ENCODE measurements around the gene SECISBP2. TPM values are rescaled to one million over a fixed set of nuclear protein-coding genes. Genes with fewer than 3 reads are reported as not detected.

Gene SECISBP2
- total RNA-seq, 4 donors from 2014 or later = 41.8 to 76.0 (median 59.8) TPM

DNA sequence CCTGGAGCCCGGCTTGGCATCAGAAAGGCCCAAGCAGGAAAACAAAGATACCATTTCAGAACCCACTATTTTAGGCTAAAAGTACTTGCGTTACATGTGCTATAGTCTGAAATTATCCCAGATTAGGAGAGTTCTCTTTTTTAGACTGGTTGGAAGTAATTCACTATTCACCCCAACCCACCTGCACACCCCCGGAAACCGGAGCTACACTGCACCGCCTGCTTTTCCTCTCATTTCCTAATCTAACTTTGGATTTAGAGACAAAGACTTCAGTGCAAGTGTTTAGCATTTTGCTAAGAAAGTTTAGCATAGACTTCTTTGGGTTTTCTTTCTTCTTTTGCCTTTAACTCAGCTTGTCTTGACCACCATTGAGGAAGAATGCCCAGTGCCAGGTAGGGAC, 79.2 kb downstream of the SECISBP2 start:
- Histone ChIP-seq H3K36me3 (no peaks in the 10 kb centered on the region), H3K4me1 (no peaks in the 10 kb centered on the region), H3K27me3 (no peaks in the 10 kb centered on the region), H3K27ac (no peak overlapping the region), H3K9me3 (no peaks in the 10 kb centered on the region), H3K4me3 (no peak overlapping the region)
- intact Hi-C loops (cut with DNase I; ENCODE audit: low total_unique reads) = no loop called here
- TF ChIP-seq, protein P1, sequence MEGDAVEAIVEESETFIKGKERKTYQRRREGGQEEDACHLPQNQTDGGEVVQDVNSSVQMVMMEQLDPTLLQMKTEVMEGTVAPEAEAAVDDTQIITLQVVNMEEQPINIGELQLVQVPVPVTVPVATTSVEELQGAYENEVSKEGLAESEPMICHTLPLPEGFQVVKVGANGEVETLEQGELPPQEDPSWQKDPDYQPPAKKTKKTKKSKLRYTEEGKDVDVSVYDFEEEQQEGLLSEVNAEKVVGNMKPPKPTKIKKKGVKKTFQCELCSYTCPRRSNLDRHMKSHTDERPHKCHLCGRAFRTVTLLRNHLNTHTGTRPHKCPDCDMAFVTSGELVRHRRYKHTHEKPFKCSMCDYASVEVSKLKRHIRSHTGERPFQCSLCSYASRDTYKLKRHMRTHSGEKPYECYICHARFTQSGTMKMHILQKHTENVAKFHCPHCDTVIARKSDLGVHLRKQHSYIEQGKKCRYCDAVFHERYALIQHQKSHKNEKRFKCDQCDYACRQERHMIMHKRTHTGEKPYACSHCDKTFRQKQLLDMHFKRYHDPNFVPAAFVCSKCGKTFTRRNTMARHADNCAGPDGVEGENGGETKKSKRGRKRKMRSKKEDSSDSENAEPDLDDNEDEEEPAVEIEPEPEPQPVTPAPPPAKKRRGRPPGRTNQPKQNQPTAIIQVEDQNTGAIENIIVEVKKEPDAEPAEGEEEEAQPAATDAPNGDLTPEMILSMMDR (IDR thresholded peaks at IDR 0.05) = no peak
- no peak for TF ChIP-seq POLR2A (IDR thresholded peaks at IDR 0.05)
- DNase-seq = no peak

DNA sequence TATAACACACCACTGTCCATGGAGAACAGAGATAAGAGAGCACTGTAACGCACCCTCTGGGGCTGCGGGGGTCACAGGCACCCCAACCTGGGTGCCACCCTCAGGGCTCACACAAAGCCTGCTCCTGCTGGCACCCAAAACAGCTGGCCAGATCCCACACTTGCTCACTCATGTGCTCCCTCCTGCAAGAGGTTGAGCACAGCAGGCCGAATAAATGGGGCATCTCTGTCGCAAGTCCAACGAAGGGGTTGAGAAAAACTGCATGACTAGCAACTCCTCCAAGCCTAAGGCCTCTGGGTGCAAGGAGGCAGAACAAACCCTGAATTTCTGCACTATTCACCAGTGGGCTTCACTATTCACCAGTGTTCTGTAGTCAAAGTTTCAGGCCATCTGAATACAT, 80.3 kb downstream of the SECISBP2 start:
- no peaks in the 10 kb centered on the region for H3K9me3 ChIP-seq
- H3K36me3 ChIP-seq = no peaks in the 10 kb centered on the region
- intact Hi-C loops (cut with DNase I; ENCODE audit: low total_unique reads) = no loop called here
- no peak for DNase-seq
- H3K27ac ChIP-seq = no peak overlapping the region
- TF ChIP-seq, protein P1 (IDR thresholded peaks at IDR 0.05) = no peak
- no peak for TF ChIP-seq POLR2A (IDR thresholded peaks at IDR 0.05)
- no peak overlapping the region for H3K4me3 ChIP-seq
- H3K4me1 ChIP-seq = no peaks in the 10 kb centered on the region
- H3K27me3 ChIP-seq = no peaks in the 10 kb centered on the region

DNA sequence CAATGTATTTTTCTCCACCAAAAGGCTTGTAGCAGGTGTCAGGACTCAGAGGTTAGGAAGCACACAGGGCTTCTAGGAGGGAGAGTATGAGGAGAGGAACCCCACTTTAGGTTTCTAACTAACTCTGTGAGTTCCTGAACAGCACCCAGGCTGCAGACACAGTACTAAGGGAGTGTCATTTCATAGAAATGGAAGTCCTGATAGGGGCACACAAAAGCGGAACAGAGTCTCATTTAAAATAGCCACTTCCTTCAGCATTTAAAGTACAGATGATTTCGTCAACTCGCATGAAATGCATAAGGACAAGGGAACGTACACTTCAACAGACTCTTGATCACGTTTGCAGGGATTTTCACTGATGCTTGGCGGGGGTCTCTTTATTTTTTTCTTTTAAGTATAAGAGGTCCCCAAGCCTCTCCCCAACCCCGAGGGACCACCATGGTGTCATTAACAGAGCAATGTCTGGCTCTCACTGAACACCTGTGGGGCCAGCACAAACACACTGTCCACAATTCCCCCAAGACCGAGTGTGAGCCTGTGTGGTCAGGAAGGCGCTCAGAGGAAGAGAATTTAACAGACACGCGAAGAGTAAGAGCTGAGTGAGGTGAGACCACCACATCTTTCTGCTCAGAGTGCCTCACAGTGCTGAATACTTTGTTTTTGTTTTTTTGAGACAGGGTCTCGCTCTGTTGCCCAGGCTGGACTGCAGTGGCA, 82.3 kb downstream of the SECISBP2 start:
- Histone ChIP-seq H3K27me3 (no peaks in the 10 kb centered on the region), H3K4me3 (no peak overlapping the region), H3K36me3 (no peaks in the 10 kb centered on the region), H3K4me1 (no peaks in the 10 kb centered on the region), H3K9me3 (no peaks in the 10 kb centered on the region), H3K27ac (no peak overlapping the region)
- DNase-seq = no peak
- intact Hi-C loops (cut with DNase I; ENCODE audit: low total_unique reads) = no loop called here
- TF ChIP-seq, protein P1 (IDR thresholded peaks at IDR 0.05) = no peak
- no peak for TF ChIP-seq POLR2A (IDR thresholded peaks at IDR 0.05)

DNA sequence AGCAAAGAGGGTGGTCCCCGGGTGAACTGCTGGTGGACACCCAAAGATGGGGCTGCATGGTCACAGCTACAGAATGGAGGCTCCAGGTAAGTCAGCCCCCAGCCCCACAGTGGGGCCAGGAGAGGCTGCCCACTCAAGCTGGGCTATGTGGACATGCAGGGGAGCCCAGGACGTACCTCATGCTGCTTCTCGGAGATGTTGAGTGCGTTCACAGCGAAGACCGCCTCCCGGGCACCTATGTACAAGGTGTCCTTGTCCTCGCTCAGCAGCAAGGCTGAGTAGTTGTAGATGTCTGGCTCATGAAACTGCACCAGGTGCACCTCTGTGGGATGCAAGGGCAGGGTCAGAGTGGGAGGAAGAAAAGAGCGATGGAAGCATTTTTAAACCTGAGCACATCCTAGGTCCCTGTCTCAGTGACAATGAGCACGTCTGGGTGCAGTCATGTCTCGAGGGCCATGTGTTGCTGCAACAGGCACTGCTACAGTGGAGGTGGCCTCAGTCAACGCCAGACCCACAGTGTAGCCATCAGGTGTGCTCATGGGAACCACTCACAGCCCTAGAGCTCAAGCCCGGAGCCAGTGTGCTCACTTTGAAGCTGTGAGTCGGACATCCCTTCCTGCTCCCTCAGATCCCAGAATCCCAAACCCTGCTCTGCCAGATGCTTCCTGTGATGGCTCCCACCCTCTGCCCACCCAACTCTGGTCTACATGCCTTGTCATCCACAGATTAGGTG, 84.6 kb downstream of the SECISBP2 start:
- Histone ChIP-seq H3K9me3 (no peaks in the 10 kb centered on the region), H3K36me3 (no peaks in the 10 kb centered on the region), H3K4me1 (no peaks in the 10 kb centered on the region), H3K27me3 (no peaks in the 10 kb centered on the region), H3K27ac (no peak overlapping the region), H3K4me3 (no peak overlapping the region)
- intact Hi-C loops (cut with DNase I; ENCODE audit: low total_unique reads) = no loop called here
- no peak for TF ChIP-seq POLR2A (IDR thresholded peaks at IDR 0.05)
- TF ChIP-seq, protein P1 (IDR thresholded peaks at IDR 0.05) = no peak
- no peak for DNase-seq

DNA sequence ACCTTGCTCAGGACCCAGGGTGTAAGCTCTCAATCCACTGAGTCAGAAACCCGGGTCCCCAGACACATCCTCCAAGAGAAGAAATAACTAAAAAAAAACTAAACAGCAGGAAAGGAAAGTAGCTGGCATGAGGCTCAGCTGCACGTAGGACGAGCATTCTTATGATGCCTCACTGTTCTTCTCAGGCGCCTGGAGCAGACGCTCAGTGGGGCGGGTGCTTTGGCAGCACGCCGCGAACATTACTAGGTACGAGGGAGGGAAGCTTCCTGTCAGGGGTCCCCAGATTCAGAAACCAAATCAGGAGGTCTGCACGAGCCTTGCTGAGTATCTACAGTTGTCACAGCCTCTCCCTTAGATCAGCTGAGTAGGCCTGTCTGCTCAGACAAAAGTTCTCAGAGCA, 85.8 kb downstream of the SECISBP2 start:
- Histone ChIP-seq H3K9me3 (no peaks in the 10 kb centered on the region), H3K4me1 (no peaks in the 10 kb centered on the region), H3K4me3 (no peak overlapping the region), H3K27ac (no peak overlapping the region), H3K36me3 (no peaks in the 10 kb centered on the region), H3K27me3 (no peaks in the 10 kb centered on the region)
- TF ChIP-seq POLR2A (IDR thresholded peaks at IDR 0.05) = no peak
- TF ChIP-seq, protein P1 (IDR thresholded peaks at IDR 0.05) = no peak
- intact Hi-C loops (cut with DNase I; ENCODE audit: low total_unique reads) = no loop called here
- DNase-seq = no peak
